GM12874 (cell line): Measurements from ENCODE around the gene GALNT14.

ENCODE experiments used
- TF ChIP-seq, protein P1 (sequence below): IDR thresholded peaks from 2 replicates; pipeline ENCODE4 v1.5.1; 2011; ENCODE audit warnings: low read depth, mild to moderate bottlenecking, control low read depth, low read length, moderate library complexity; ENCODE audit not compliant: insufficient read depth

GALNT14 gene

DNA sequence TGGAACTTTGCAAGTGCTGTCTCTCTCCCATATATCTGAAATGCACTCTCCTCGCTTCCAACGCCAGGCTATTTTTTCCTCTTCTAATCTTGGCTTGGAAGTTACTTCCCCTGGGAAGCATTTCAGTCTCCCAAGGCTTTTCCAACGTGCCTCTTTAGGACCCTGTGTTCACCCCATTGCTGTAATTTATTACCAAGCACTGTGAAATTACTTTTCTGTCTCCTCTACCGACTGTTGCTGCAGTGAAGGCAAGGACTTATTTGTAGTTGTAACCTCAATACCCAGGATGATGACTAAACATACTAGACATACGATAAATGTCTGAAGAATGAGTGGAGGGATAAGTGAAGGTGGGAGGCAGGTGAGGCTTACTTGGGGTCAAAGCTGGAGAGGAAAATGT is 163.7 kb downstream of the GALNT14 start:
- TF ChIP-seq, protein P1, sequence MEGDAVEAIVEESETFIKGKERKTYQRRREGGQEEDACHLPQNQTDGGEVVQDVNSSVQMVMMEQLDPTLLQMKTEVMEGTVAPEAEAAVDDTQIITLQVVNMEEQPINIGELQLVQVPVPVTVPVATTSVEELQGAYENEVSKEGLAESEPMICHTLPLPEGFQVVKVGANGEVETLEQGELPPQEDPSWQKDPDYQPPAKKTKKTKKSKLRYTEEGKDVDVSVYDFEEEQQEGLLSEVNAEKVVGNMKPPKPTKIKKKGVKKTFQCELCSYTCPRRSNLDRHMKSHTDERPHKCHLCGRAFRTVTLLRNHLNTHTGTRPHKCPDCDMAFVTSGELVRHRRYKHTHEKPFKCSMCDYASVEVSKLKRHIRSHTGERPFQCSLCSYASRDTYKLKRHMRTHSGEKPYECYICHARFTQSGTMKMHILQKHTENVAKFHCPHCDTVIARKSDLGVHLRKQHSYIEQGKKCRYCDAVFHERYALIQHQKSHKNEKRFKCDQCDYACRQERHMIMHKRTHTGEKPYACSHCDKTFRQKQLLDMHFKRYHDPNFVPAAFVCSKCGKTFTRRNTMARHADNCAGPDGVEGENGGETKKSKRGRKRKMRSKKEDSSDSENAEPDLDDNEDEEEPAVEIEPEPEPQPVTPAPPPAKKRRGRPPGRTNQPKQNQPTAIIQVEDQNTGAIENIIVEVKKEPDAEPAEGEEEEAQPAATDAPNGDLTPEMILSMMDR = no peak

GRCh38 chr2:30974092-30974491 is 164.1 kb downstream of the GALNT14 start:
- TF ChIP-seq, protein P1 = no peak

- TF ChIP-seq, protein P1 = no peak
These were observed 166.8 kb downstream of the GALNT14 start for GRCh38 chr2:30971231-30972025.

DNA sequence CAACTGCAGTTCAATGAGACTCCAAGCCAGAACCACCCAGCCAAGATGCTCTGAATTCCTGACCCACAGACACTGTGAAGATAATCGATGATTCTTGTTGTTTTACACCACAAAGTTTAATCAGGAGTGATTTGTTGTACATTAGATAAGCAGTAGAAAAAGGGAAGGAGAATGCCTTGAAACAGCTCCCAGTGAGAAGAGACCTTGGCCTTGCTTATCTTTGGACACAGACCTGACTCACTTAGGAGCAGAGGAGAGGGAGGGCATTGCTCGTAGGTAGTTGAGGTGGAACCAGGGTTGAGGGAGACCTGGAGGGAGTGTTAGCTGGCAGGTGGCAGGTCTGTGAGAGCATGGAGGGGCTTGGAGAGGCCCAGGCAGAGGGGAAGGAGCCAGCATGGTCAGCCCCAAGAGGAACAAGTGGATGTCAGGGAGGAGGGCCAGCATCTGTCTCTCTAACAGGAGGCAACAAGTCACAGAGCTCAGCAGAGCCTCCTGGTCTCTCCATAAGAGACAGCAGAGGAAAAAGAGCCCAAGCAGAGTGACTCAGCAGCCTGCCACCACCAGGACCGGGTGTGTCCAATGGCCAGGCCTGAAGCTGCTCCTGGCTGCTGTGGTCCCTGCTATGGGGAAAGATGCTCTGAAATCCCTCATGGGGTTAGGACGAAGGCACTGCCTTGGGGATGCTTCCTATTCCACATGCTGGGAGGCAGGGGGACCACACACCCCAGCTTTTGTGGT is 169.4 kb downstream of the GALNT14 start:
- TF ChIP-seq, protein P1 = no peak

- TF ChIP-seq, protein P1 = no peak
These were observed 171.5 kb downstream of the GALNT14 start for GRCh38 chr2:30966786-30967185.

- TF ChIP-seq, protein P1 = no peak
These were observed 173.2 kb downstream of the GALNT14 start for GRCh38 chr2:30965022-30965531.

- TF ChIP-seq, protein P1 = no peak
These were observed 173.8 kb downstream of the GALNT14 start for GRCh38 chr2:30964334-30965005.
